A549 (cell line): Measurements from ENCODE around the gene TLCD2. TPM values are rescaled to one million over a fixed set of nuclear protein-coding genes. Genes with fewer than 3 reads are reported as not detected.
A peak's percentile ranks its signal among the peaks of the same experiment; 100 is the strongest.

Source experiments
- ATAC-seq, 2 experiments: fragments of 200-7000 bp in 1 of 2; fragments of >200 bp in 1 of 2; cut with Nextera tagmentation in 1 of 2; cut with Tn5 transposase in 1 of 2; 3 replicates each; pipeline versions ENCODE4 v1.8.0 to v1.9.1; 2018 to 2020; ENCODE audit warnings: mild to moderate bottlenecking in 1 of 2, moderate library complexity in 1 of 2
- CTCF ChIA-PET: fragments of 300-600 bp; sonication (Branson Sonifier 250); formaldehyde crosslinking; extraction: SDS; loops from one replicate; lab custom pipeline; 2021; ENCODE audit warnings: antibody characterized with exemption, inconsistent platforms; lab: Yijun Ruan, JAX
- POLR2A ChIA-PET: fragments of 350-600 bp; formaldehyde crosslinking; extraction: SDS; loops from one replicate; lab custom pipeline; 2021; ENCODE audit warnings: antibody characterized with exemption, inconsistent platforms; lab: Yijun Ruan, JAX
- DNase-seq, 2 experiments: peaks; one replicate each; pipeline versions ENCODE4 v3.0.0 to v3.0.0-alpha.2; 2011 to 2016; ENCODE audit warnings: low read depth in 1 of 2, low spot score in 1 of 2
- FAIRE-seq: peaks from 2 replicates; lab custom pipeline; 2011; peaks lifted over from hg19 to GRCh38; lab: Jason Lieb, UNC
- H3K27ac ChIP-seq, 2 experiments: fragments of >200 bp; sonication (Bioruptor Twin); formaldehyde crosslinking; 3 replicates each; pipeline ENCODE4 v1.5.1; 2016 to 2017
- H3K4me1 ChIP-seq: fragments of >200 bp; sonication (Bioruptor Twin); formaldehyde crosslinking; 3 replicates; pipeline ENCODE4 v1.6.1; 2016
- H3K4me2 ChIP-seq: fragments of >200 bp; sonication (Bioruptor Twin); formaldehyde crosslinking; 3 replicates; pipeline ENCODE4 v1.6.1; 2016
- H3K4me3 ChIP-seq: fragments of >200 bp; sonication (Bioruptor Twin); formaldehyde crosslinking; 3 replicates; pipeline ENCODE4 v1.5.1; 2016
- H3K9me3 ChIP-seq: fragments of >200 bp; sonication (Bioruptor Twin); formaldehyde crosslinking; 3 replicates; pipeline ENCODE4 v1.6.1; 2016
- ATOH8 ChIP-seq: fragments of 250-450 bp; sonication (Bioruptor Pico); IDR thresholded peaks from 2 replicates; pipeline ENCODE4 v1.5.0; 2020; ENCODE audit warnings: low read depth, mild to moderate bottlenecking, moderate library complexity
- CBX8 ChIP-seq: fragments of 200-600 bp; sonication (generic); IDR thresholded peaks from 2 replicates; pipeline ENCODE4 v1.6.1; 2016
- CHD2 ChIP-seq: fragments of 150-350 bp; IDR thresholded peaks from 2 replicates; pipeline ENCODE4 v1.6.1; 2014; ENCODE audit warnings: low read length; ENCODE audit not compliant: partially characterized antibody
- CHD4 ChIP-seq: fragments of 200-600 bp; sonication (generic); IDR thresholded peaks from 2 replicates; pipeline ENCODE4 v1.6.1; 2016; ENCODE audit warnings: antibody characterized with exemption, mild to moderate bottlenecking, borderline replicate concordance
- E2F6 ChIP-seq: IDR thresholded peaks from 2 replicates; pipeline ENCODE4 v1.6.1; 2012; ENCODE audit warnings: low read depth, borderline replicate concordance
- ELK1 ChIP-seq: fragments of 150-350 bp; IDR thresholded peaks from 2 replicates; pipeline ENCODE4 v1.6.1; 2014; ENCODE audit warnings: low read depth, mild to moderate bottlenecking, low read length
- EP300 ChIP-seq, 2 experiments: fragments of >200 bp; sonication (Bioruptor Twin); formaldehyde crosslinking; IDR thresholded peaks; 2 replicates in 1 of 2; 3 replicates in 1 of 2; pipeline ENCODE4 v1.6.1; 2016 to 2017
- FOXS1 ChIP-seq: fragments of 250-450 bp; sonication (Bioruptor Pico); IDR thresholded peaks from 2 replicates; pipeline ENCODE4 v1.5.0; 2020; ENCODE audit warnings: mild to moderate bottlenecking, moderate library complexity
- GATA3 ChIP-seq: IDR thresholded peaks from 2 replicates; pipeline ENCODE4 v1.6.1; 2012; ENCODE audit warnings: borderline replicate concordance
- HES2 ChIP-seq: fragments of >200 bp; sonication (Bioruptor Twin); formaldehyde crosslinking; IDR thresholded peaks from 2 replicates; pipeline ENCODE4 v1.6.1; 2016
- HEYL ChIP-seq: fragments of 250-450 bp; sonication (Bioruptor Pico); IDR thresholded peaks from 2 replicates; pipeline ENCODE4 v1.8.0; 2021; ENCODE audit warnings: mild to moderate bottlenecking, moderate library complexity
- HMGXB4 ChIP-seq: fragments of 250-450 bp; sonication (Bioruptor Pico); IDR thresholded peaks from 2 replicates; pipeline ENCODE4 v1.5.0; 2021; ENCODE audit warnings: mild to moderate bottlenecking, moderate library complexity, borderline replicate concordance
- HOXB13 ChIP-seq: fragments of 250-450 bp; sonication (Bioruptor Pico); IDR thresholded peaks from 2 replicates; pipeline ENCODE4 v1.5.0; 2020; ENCODE audit warnings: low read depth, mild to moderate bottlenecking, moderate library complexity
- HOXB5 ChIP-seq: fragments of 250-450 bp; sonication (Bioruptor Pico); IDR thresholded peaks from 2 replicates; pipeline ENCODE4 v1.5.0; 2020; ENCODE audit warnings: mild to moderate bottlenecking, moderate library complexity
- JUN ChIP-seq, 2 experiments: fragments of >200 bp; sonication (Bioruptor Twin); formaldehyde crosslinking; IDR thresholded peaks; 2 replicates in 1 of 2; 3 replicates in 1 of 2; pipeline ENCODE4 v1.6.1; 2016 to 2017
- KDM1A ChIP-seq: fragments of 200-600 bp; sonication (generic); IDR thresholded peaks from 2 replicates; pipeline ENCODE4 v1.6.1; 2016; ENCODE audit warnings: low read depth, mild to moderate bottlenecking
- KDM5A ChIP-seq: fragments of 200-600 bp; sonication (generic); IDR thresholded peaks from 2 replicates; pipeline ENCODE4 v1.6.1; 2016; ENCODE audit warnings: antibody characterized with exemption, mild to moderate bottlenecking
- MAFK ChIP-seq: fragments of 450-650 bp; IDR thresholded peaks from 2 replicates; pipeline ENCODE4 v1.6.1; 2014; ENCODE audit not compliant: partially characterized antibody
- MAX ChIP-seq: IDR thresholded peaks from 2 replicates; pipeline ENCODE4 v1.6.1; 2012
- MAZ ChIP-seq: fragments of 150-350 bp; IDR thresholded peaks from 2 replicates; pipeline ENCODE4 v1.6.1; 2014; ENCODE audit warnings: antibody characterized with exemption, low read depth, low read length, borderline replicate concordance
- MYC ChIP-seq: IDR thresholded peaks from 2 replicates; pipeline ENCODE4 v1.6.1; 2012; ENCODE audit warnings: mild to moderate bottlenecking, inconsistent platforms, low read length, improper control_type of control experiment, borderline replicate concordance
- NFE2L2 ChIP-seq: fragments of 150-350 bp; conservative IDR thresholded peaks from 2 replicates; pipeline ENCODE4 v1.6.1; 2014; ENCODE audit warnings: low read length
- NPAS2 ChIP-seq: fragments of 250-450 bp; sonication (Bioruptor Pico); IDR thresholded peaks from 2 replicates; pipeline ENCODE4 v1.8.0; 2022; ENCODE audit warnings: mild to moderate bottlenecking, moderate library complexity, borderline replicate concordance
- NR3C1 ChIP-seq: fragments of >200 bp; sonication (Bioruptor Twin); formaldehyde crosslinking; IDR thresholded peaks from 3 replicates; pipeline ENCODE4 v1.6.1; 2017
- RAD21 ChIP-seq, 2 experiments: fragments of >200 bp in 1 of 2; sonication (Bioruptor Twin) in 1 of 2; formaldehyde crosslinking in 1 of 2; IDR thresholded peaks in 1 of 2; conservative IDR thresholded peaks in 1 of 2; 2 replicates in 1 of 2; 3 replicates in 1 of 2; pipeline ENCODE4 v1.6.1; 2012 to 2018; ENCODE audit warnings: inconsistent platforms in 1 of 2
- RFX5 ChIP-seq: fragments of 450-650 bp; IDR thresholded peaks from 2 replicates; pipeline ENCODE4 v1.7.1; 2014; ENCODE audit warnings: antibody characterized with exemption, mild to moderate bottlenecking, moderate library complexity
- RNF2 ChIP-seq: fragments of 200-600 bp; sonication (generic); IDR thresholded peaks from 2 replicates; pipeline ENCODE4 v1.6.1; 2016; ENCODE audit warnings: low read depth, mild to moderate bottlenecking, antibody characterized with exemption, moderate library complexity, borderline replicate concordance
- SMC3 ChIP-seq: fragments of >200 bp; sonication (Bioruptor Twin); formaldehyde crosslinking; IDR thresholded peaks from 3 replicates; pipeline ENCODE4 v1.6.1; 2018; ENCODE audit warnings: inconsistent platforms
- TP53 ChIP-seq: fragments of 250-450 bp; sonication (Bioruptor Pico); IDR thresholded peaks from 2 replicates; pipeline ENCODE4 v1.5.0; 2021; ENCODE audit warnings: mild to moderate bottlenecking, moderate library complexity
- ZC3H11A ChIP-seq: fragments of 450-650 bp; IDR thresholded peaks from 2 replicates; pipeline ENCODE4 v1.6.1; 2014; ENCODE audit warnings: antibody characterized with exemption, mild to moderate bottlenecking
- ZFP36 ChIP-seq: fragments of 450-650 bp; IDR thresholded peaks from 2 replicates; pipeline ENCODE4 v1.6.1; 2014; ENCODE audit warnings: borderline replicate concordance; ENCODE audit not compliant: partially characterized antibody
- WGBS: methylation state at CpG from one replicate; pipeline ENCODE4 v1.1.6; 2017; ENCODE audit errors: missing lambda C conversion rate; 5-methylcytosine and 5-hydroxymethylcytosine counted together
- polyA plus RNA-seq, 4 experiments: library from polyadenylated mRNA; depleted of rRNA in 3 of 4; stranded (reverse); fragments of >200 nt; fragmentation: RNase III in 1 of 4; extraction: RNeasy Plus Mini Kit Qiagen cat#74134 plus additional on column Dnase treatment in 1 of 4; gene quantifications; 2 replicates in 3 of 4; 3 replicates in 1 of 4; pipeline ENCODE4 v1.2.3, GENCODE V29; 2011 to 2017

The TLCD2 gene
- polyA plus RNA-seq, 2 of the 4 experiments (the other 2 are of a cell fraction) = 3.5 to 4.5 TPM

- WGBS = 80% methylated on average over 16 of the region's 17 CpGs
- POLR2A ChIA-PET = interaction anchor here (0.8 to 1.1 kb wide), 2 partner anchors 32 to 40 kb away, joined by 3 read pairs; no protein-coding TSS in a partner anchor
- FAIRE-seq = no peak
- no peak for TF ChIP-seq CHD2
- TF ChIP-seq MAX = no peak
- TF ChIP-seq MAZ = no peak
- TF ChIP-seq ATOH8 (CRISPR knock-in tag) = no peak
- no peak for TF ChIP-seq RAD21 (conservative IDR thresholded peaks at IDR 0.05 in 1 of 2, IDR thresholded peaks at IDR 0.05 in 1 of 2)
- no peak for TF ChIP-seq CBX8
- no peak for TF ChIP-seq RFX5
- no peak for TF ChIP-seq HOXB13
- no peak for TF ChIP-seq NR3C1
- TF ChIP-seq NFE2L2 = no peak
- TF ChIP-seq HEYL (CRISPR knock-in tag) = no peak
- no peak for TF ChIP-seq JUN (IDR thresholded peaks at IDR 0.05)
- TF ChIP-seq CHD4 = no peak
- TF ChIP-seq MAFK = no peak
- no peak for TF ChIP-seq HES2
- no peak for TF ChIP-seq HMGXB4 (CRISPR knock-in tag)
- no peak for TF ChIP-seq HOXB5 (CRISPR knock-in tag)
- TF ChIP-seq SMC3 = no peak
- no peak overlapping the region for H3K4me3 ChIP-seq
- H3K27ac ChIP-seq = peak overlapping the region in 1 of 2 experiments; percentile 33; a peak in 1 of 6 replicates
- H3K4me2 ChIP-seq = no peak overlapping the region
- H3K9me3 ChIP-seq = no peaks in the 10 kb centered on the region
- H3K4me1 ChIP-seq = peaks cover 13% of the 10 kb centered on the region
- no peak for ATAC-seq
- CTCF ChIA-PET = interaction anchor here (0.8 to 6.8 kb wide), 11 partner anchors 8 to 182 kb away, joined by 3 to 40 read pairs (median 4); no protein-coding TSS in a partner anchor
- DNase-seq = peak in 1 of 2 experiments; percentile 2
Observed at GRCh38 chr17:1755827-1756262, 45.7 kb upstream of the TLCD2 start.

- TF ChIP-seq ELK1 (no peak), RNF2 (no peak), EP300 (IDR thresholded peaks at IDR 0.05) (no peak), NPAS2 (CRISPR knock-in tag) (no peak), ZC3H11A (no peak), ZFP36 (no peak), MYC (no peak), GATA3 (no peak), FOXS1 (CRISPR knock-in tag) (no peak), KDM5A (no peak), KDM1A (no peak), TP53 (CRISPR knock-in tag) (no peak), CHD2 (no peak), HOXB13 (no peak), E2F6 (no peak)
- TF ChIP-seq, all 56 proteins: peak for 0
- H3K4me3 ChIP-seq = no peak overlapping the region
- ChIA-PET POLR2A (interaction anchor here (0.5 to 0.8 kb wide), 3 partner anchors 13 to 75 kb away, joined by 3 read pairs; partner anchors contain the start of gene RPA1), CTCF (interaction anchor here (0.8 to 6.8 kb wide), 11 partner anchors 8 to 182 kb away, joined by 3 to 40 read pairs (median 4); no protein-coding TSS in a partner anchor)
- no peak for FAIRE-seq
- ATAC-seq = peak in 1 of 2 experiments; percentile 13; a peak in 2 of 6 replicates
- H3K9me3 ChIP-seq = no peaks in the 10 kb centered on the region
- 79% methylated on average over 20 of the region's 20 CpGs for WGBS
- DNase-seq = no peak
- H3K4me1 ChIP-seq = peaks cover 13% of the 10 kb centered on the region
- H3K4me2 ChIP-seq = no peak overlapping the region
- H3K27ac ChIP-seq = peak overlapping the region in 1 of 2 experiments; percentile 33; a peak in 2 of 6 replicates
Observed at GRCh38 chr17:1755252-1755826, 45.2 kb upstream of the TLCD2 start.
